GM12872 (cell line): Measurements from ENCODE around the gene TNFAIP8L2.

Source experiments
- CTCF ChIP-seq: IDR thresholded peaks from 3 replicates; pipeline ENCODE4 v1.5.1; 2011; ENCODE audit warnings: low read depth, mild to moderate bottlenecking, low read length, moderate library complexity; ENCODE audit not compliant: insufficient read depth

TNFAIP8L2 gene

GRCh38 chr1:151137789-151138188 is 18.7 kb upstream of the TNFAIP8L2 start:
- no peak for TF ChIP-seq CTCF

GRCh38 chr1:151142411-151143056 is 13.9 kb upstream of the TNFAIP8L2 start:
- no peak for TF ChIP-seq CTCF

GRCh38 chr1:151143057-151143435 is 13.4 kb upstream of the TNFAIP8L2 start:
- TF ChIP-seq CTCF, result no peak

GRCh38 chr1:151143986-151144385 is 12.5 kb upstream of the TNFAIP8L2 start:
- no peak for TF ChIP-seq CTCF

GRCh38 chr1:151144474-151145303 is 11.8 kb upstream of the TNFAIP8L2 start:
- no peak for TF ChIP-seq CTCF

GRCh38 chr1:151145304-151146071 is 11.0 kb upstream of the TNFAIP8L2 start:
- TF ChIP-seq CTCF, result no peak

- TF ChIP-seq CTCF, result no peak
Measured at GRCh38 chr1:151146072-151146411, 10.4 kb upstream of the TNFAIP8L2 start.
